ENCODE results near the gene TBC1D7. TPM values are rescaled to one million over a fixed set of nuclear protein-coding genes. Genes with fewer than 3 reads are reported as not detected.

Gene TBC1D7
- total and polyA plus RNA-seq, 10 of the 15 experiments (the other 5 are each of a cell fraction or from before 2014, with no cell fraction given), result 20.1 to 65.9 (median 31.3) TPM

GRCh38 chr6:13336553-13336952 is 8.2 kb upstream of the TBC1D7 start (continued):
- TF ChIP-seq ATF7 (IDR thresholded peaks at IDR 0.05; ENCODE audit: low read depth) (0 out of 2 replicates have a peak, but pooled peaks have one; percentile 11), FOXM1 (IDR thresholded peaks at IDR 0.05; ENCODE audit: low read depth, low read length) (0 out of 2 replicates have a peak, but pooled peaks have one; percentile 37), CHD1 (IDR thresholded peaks at IDR 0.05; ENCODE audit: low read depth, low read length) (no peak), MEF2A (IDR thresholded peaks at IDR 0.05; ENCODE audit: insufficient read depth, low read depth, low read length) (0 out of 2 replicates have a peak, but pooled peaks have one; percentile 34), NBN (IDR thresholded peaks at IDR 0.05) (peak; percentile 51; the same call in 1 of the 2 replicates), IKZF1 (conservative IDR thresholded peaks at IDR 0.05) (peak; percentile 69), RAD21 (IDR thresholded peaks at IDR 0.05; ENCODE audit: insufficient read depth, low read depth, low read length) (peak; percentile 98), RB1 (IDR thresholded peaks at IDR 0.05; ENCODE audit: borderline replicate concordance) (peak; percentile 68; the same call in 1 of the 2 replicates), EP300 (IDR thresholded peaks at IDR 0.05; ENCODE audit: borderline replicate concordance in 1 of 2, control insufficient read depth in 1 of 2, low read depth in 2 of 2, low read length in 2 of 2) (no peak), RFX5 (IDR thresholded peaks at IDR 0.05; ENCODE audit: low read depth, low read length) (no peak), EED (IDR thresholded peaks at IDR 0.05; ENCODE audit: low read depth) (0 out of 2 replicates have a peak, but pooled peaks have one; percentile 31), RELA (IDR thresholded peaks at IDR 0.05; ENCODE audit: borderline replicate concordance, partially characterized antibody) (peak; percentile 36), STAT1 (conservative IDR thresholded peaks at IDR 0.05) (no peak), NFYA (IDR thresholded peaks at IDR 0.05; ENCODE audit: borderline replicate concordance, low read depth, low read length) (no peak), SMC3 (IDR thresholded peaks at IDR 0.05; ENCODE audit: borderline replicate concordance, low read length) (peak; percentile 98), IKZF2 (IDR thresholded peaks at IDR 0.05) (peak; percentile 52 to 71), LARP7 (IDR thresholded peaks at IDR 0.05) (0 out of 2 replicates have a peak, but pooled peaks have one; percentile 48), SMARCA5 (IDR thresholded peaks at IDR 0.05) (peak; percentile 66; the same call in 1 of the 2 replicates), ZNF592 (IDR thresholded peaks at IDR 0.05) (0 out of 2 replicates have a peak, but pooled peaks have one; percentile 64), CTCF (IDR thresholded peaks at IDR 0.05 in 2 of 3, conservative IDR thresholded peaks at IDR 0.05 in 1 of 3; ENCODE audit: control insufficient read depth in 2 of 3, extremely low read depth in 1 of 3, insufficient read depth in 1 of 3, low read depth in 3 of 3, low read length in 3 of 3) (peak; percentile 90 to 95 (median 94); a peak in 5 of 6 replicates), RUNX3 (IDR thresholded peaks at IDR 0.05; ENCODE audit: low read length) (peak; percentile 48)
- TF ChIP-seq, protein P1, sequence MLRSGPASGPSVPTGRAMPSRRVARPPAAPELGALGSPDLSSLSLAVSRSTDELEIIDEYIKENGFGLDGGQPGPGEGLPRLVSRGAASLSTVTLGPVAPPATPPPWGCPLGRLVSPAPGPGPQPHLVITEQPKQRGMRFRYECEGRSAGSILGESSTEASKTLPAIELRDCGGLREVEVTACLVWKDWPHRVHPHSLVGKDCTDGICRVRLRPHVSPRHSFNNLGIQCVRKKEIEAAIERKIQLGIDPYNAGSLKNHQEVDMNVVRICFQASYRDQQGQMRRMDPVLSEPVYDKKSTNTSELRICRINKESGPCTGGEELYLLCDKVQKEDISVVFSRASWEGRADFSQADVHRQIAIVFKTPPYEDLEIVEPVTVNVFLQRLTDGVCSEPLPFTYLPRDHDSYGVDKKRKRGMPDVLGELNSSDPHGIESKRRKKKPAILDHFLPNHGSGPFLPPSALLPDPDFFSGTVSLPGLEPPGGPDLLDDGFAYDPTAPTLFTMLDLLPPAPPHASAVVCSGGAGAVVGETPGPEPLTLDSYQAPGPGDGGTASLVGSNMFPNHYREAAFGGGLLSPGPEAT (IDR thresholded peaks at IDR 0.05; ENCODE audit: low read depth), result 0 out of 2 replicates have a peak, but pooled peaks have one; percentile 32
- TF ChIP-seq, protein P2, sequence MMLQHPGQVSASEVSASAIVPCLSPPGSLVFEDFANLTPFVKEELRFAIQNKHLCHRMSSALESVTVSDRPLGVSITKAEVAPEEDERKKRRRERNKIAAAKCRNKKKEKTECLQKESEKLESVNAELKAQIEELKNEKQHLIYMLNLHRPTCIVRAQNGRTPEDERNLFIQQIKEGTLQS (IDR thresholded peaks at IDR 0.05; ENCODE audit: borderline replicate concordance, extremely low read depth, low read depth, low read length), result 0 out of 2 replicates have a peak, but pooled peaks have one; percentile 3

Data from GM12878 (cell line).